Measurements from ENCODE around the gene MED31.

Gene MED31

DNA sequence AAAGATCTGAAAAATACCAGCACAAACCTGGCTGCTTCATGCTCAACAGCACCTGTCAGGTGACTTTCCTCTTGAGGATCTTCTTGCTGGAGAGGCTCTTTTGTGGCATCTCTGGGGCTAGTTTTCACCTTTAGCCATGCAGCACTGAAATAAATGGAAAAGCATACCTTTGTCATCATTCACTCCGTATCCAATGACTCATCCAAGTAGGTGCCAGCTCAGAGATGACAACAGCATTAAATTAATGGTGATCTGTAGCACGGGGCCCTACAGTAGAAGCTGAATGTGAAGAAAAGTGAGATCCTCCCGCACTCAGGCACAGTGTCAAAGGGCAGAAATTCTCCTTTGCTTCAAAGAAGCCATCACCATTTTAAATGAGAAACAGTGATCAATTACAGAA, 43.1 kb downstream of the MED31 start:
- DNase-seq (ENCODE audit: low spot score) = no peak
- TF ChIP-seq, protein P1, sequence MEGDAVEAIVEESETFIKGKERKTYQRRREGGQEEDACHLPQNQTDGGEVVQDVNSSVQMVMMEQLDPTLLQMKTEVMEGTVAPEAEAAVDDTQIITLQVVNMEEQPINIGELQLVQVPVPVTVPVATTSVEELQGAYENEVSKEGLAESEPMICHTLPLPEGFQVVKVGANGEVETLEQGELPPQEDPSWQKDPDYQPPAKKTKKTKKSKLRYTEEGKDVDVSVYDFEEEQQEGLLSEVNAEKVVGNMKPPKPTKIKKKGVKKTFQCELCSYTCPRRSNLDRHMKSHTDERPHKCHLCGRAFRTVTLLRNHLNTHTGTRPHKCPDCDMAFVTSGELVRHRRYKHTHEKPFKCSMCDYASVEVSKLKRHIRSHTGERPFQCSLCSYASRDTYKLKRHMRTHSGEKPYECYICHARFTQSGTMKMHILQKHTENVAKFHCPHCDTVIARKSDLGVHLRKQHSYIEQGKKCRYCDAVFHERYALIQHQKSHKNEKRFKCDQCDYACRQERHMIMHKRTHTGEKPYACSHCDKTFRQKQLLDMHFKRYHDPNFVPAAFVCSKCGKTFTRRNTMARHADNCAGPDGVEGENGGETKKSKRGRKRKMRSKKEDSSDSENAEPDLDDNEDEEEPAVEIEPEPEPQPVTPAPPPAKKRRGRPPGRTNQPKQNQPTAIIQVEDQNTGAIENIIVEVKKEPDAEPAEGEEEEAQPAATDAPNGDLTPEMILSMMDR (IDR thresholded peaks at IDR 0.05; ENCODE audit: extremely low read depth, insufficient read depth, missing control alignments) = no peak
- in situ Hi-C loops (cut with MboI; ENCODE audit: low pct_unique_long_range_greater_than_20kb, low sequenced_read_pairs, unreplicated experiment) = no loop called here

DNA sequence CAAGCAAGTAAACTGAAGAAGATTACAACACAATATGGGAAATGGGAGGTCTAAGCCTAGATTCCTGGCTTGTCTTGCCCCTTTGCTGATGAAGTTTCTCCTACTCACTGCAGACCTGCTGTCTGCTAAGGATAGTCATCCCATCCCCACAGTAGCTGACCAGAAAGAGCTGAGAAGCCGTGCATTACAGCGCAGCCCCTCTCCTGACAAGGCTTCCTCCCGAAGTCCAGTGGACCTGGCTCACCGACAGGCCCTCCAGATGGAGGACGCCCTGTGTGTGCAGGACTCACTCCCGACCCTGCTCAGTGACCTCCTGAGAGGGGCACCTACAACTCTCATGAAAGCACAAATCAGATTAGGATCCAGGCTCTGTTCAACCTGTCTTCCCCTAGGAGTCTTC, 46.3 kb downstream of the MED31 start:
- no peak for DNase-seq (ENCODE audit: low spot score)
- in situ Hi-C loops (cut with MboI; ENCODE audit: low pct_unique_long_range_greater_than_20kb, low sequenced_read_pairs, unreplicated experiment) = no loop called here
- TF ChIP-seq, protein P1 (IDR thresholded peaks at IDR 0.05; ENCODE audit: extremely low read depth, insufficient read depth, missing control alignments) = no peak

DNA sequence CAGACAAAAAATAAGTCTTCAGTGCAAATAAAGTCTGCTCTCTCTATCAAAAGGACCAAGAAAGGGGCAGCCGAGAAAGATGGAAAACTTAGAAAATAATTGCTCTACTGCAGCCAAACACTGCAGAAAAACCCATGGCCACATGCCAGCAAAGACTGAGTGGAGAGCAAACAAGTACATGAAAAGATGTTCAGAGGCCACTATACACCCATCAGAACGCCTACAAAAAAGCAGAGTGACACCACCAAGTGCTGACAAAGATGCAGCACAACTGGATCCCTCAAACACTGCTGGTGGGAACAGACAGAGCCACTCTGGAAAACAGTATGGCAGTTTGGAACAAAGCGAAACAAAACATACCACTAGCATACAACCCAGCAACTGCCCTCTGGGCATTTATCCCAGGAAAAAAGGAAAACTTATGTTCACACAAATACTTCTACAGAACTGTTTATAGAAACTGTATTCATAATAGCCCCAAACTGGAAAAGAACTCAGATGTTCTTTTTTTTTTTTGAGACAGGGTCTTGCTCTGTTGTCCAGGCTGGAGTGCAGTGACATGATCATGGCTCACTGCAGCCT, 47.6 kb downstream of the MED31 start:
- no peak for DNase-seq (ENCODE audit: low spot score)
- in situ Hi-C loops (cut with MboI; ENCODE audit: low pct_unique_long_range_greater_than_20kb, low sequenced_read_pairs, unreplicated experiment) = no loop called here
- TF ChIP-seq, protein P1 (IDR thresholded peaks at IDR 0.05; ENCODE audit: extremely low read depth, insufficient read depth, missing control alignments) = no peak

DNA sequence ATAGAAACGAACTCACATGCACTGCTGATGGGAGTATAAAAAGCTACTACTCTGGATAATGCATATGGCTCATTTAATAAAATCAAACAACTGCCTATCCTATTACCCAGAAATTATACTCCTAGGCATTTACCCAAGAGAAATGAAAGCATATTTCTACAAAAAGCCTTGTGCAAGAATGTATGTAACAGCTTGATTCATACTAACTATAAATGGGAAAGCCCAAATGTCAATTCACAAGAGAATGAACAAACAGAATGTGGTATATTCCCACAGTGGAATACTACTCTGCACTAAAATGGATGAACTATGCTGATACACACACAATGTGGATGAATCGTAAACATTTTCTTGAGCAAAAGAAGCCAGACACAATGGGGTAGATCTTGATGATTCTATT, 49.3 kb downstream of the MED31 start:
- in situ Hi-C loops (cut with MboI; ENCODE audit: low pct_unique_long_range_greater_than_20kb, low sequenced_read_pairs, unreplicated experiment) = no loop called here
- TF ChIP-seq, protein P1 (IDR thresholded peaks at IDR 0.05; ENCODE audit: extremely low read depth, insufficient read depth, missing control alignments) = no peak
- DNase-seq (ENCODE audit: low spot score) = no peak

DNA sequence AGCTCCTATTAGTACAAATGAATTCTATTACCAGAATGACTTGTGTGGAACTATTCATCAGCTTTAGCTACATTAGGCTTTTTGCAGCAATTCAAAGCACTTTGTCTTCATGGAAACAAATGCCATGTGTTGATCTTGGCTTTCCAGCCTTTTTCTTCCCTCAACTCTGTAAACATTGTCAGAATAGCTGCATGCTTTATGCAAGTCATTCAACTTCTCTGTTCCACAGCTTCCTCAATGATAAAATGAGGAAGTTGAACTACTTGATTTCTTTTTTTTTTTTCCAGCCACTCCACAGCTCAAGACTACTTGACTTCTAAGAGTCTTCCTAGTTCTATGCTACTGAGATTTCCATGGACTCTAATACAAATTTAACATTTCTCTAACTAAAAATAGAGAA, 52.0 kb downstream of the MED31 start:
- in situ Hi-C loops (cut with MboI; ENCODE audit: low pct_unique_long_range_greater_than_20kb, low sequenced_read_pairs, unreplicated experiment) = no loop called here
- no peak for DNase-seq (ENCODE audit: low spot score)
- TF ChIP-seq, protein P1 (IDR thresholded peaks at IDR 0.05; ENCODE audit: extremely low read depth, insufficient read depth, missing control alignments) = no peak

DNA sequence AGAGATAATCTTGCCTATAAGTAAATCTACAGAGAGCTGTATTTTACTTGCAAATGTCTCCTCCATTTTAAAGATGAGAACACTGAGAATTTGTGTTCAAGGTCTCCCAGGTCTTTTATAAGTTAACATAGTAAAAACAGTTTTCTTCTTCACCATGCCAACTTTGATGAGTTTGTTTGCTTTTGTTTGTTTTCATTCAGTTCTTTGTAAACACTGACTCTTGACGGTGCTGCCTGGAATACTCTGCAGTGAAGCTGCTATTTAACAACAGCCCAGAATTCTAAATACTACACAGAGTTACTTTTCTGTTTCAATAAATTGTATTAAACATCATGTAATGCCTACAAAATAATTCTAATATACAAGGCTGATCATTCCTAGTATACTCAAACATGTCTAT, 53.7 kb downstream of the MED31 start:
- in situ Hi-C loops (cut with MboI; ENCODE audit: low pct_unique_long_range_greater_than_20kb, low sequenced_read_pairs, unreplicated experiment) = no loop called here
- TF ChIP-seq, protein P1 (IDR thresholded peaks at IDR 0.05; ENCODE audit: extremely low read depth, insufficient read depth, missing control alignments) = no peak
- no peak for DNase-seq (ENCODE audit: low spot score)

DNA sequence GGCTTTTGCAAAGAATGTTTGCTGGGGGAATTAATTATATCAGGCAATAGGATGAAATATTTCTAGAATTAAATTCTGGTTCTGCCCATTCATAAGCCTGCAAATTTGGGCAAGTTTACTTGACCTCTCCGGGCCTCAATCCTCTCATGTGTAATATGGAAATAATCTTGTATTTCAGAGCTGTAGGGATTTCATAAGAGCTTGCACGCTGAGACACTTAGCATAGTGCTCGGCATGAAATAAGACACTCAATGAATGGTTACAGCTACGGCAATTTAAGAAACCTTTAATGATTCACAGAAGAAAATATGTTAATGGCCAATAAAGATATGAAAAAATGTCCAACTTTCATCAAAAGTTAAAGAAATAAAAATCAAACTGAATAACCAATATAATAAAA, 54.5 kb downstream of the MED31 start:
- in situ Hi-C loops (cut with MboI; ENCODE audit: low pct_unique_long_range_greater_than_20kb, low sequenced_read_pairs, unreplicated experiment) = no loop called here
- no peak for DNase-seq (ENCODE audit: low spot score)
- TF ChIP-seq, protein P1 (IDR thresholded peaks at IDR 0.05; ENCODE audit: extremely low read depth, insufficient read depth, missing control alignments) = no peak

All from GM13977 (cell line).